GM12878 (cell line): ENCODE measurements around the gene HOXD10. TPM values are rescaled to one million over a fixed set of nuclear protein-coding genes. Genes with fewer than 3 reads are reported as not detected.

Experiments used
- ATAC-seq: fragments of 200-7000 bp; cut with Tn5 transposase; 3 replicates; pipeline ENCODE4 v1.9.1; 2020; ENCODE audit warnings: mild to moderate bottlenecking, moderate library complexity
- BruUV-seq: library from RNA; stranded (reverse); fragments of 400-500 nt; replicated peaks from 2 replicates; lab custom pipeline; 2021; lab: Mats Ljungman, UMichigan
- CTCF ChIA-PET: fragments of 300-600 bp; sonication (Branson Sonifier 250); formaldehyde crosslinking; extraction: SDS; loops from one replicate; lab custom pipeline; 2021; ENCODE audit warnings: inconsistent platforms; lab: Yijun Ruan, JAX
- POLR2A ChIA-PET: fragments of 350-600 bp; formaldehyde crosslinking; extraction: SDS; loops from one replicate; lab custom pipeline; 2021; ENCODE audit warnings: inconsistent platforms; lab: Charles Lee
- RAD21 ChIA-PET: fragments of 300-600 bp; sonication (Branson Sonifier 250); formaldehyde crosslinking; loops from one replicate; lab custom pipeline; 2023; ENCODE audit warnings: antibody characterized with exemption; ENCODE audit not compliant: unreplicated experiment; lab: Charles Lee
- SMC1A ChIA-PET: fragments of 300-600 bp; sonication (Branson Sonifier 250); formaldehyde crosslinking; loops from one replicate; lab custom pipeline; 2023; ENCODE audit not compliant: unreplicated experiment, uncharacterized antibody; lab: Charles Lee
- DNase-seq: peaks from one replicate; pipeline ENCODE4 v3.0.0-alpha.2; 2011; ENCODE audit warnings: low read depth, low spot score
- FAIRE-seq: peaks from 3 replicates; lab custom pipeline; 2011; peaks lifted over from hg19 to GRCh38; lab: Jason Lieb, UNC
- H2AFZ ChIP-seq: 2 replicates; pipeline ENCODE4 v1.6.0; 2011; ENCODE audit warnings: low read depth, low read length, control low read depth; ENCODE audit not compliant: control insufficient read depth
- H3K27ac ChIP-seq: 2 replicates; pipeline ENCODE4 v1.5.1; 2011; ENCODE audit warnings: control low read depth; ENCODE audit not compliant: control insufficient read depth, insufficient read depth
- H3K27me3 ChIP-seq, 2 experiments: replicated peaks in 1 of 2; 2 replicates each; pipeline versions ENCODE4 v1.6.0 to v1.6.1; 2011; ENCODE audit warnings: low read length in 1 of 2; ENCODE audit not compliant: control insufficient read depth in 2 of 2, insufficient read depth in 2 of 2
- H3K36me3 ChIP-seq, 2 experiments: 2 replicates each; pipeline ENCODE4 v1.5.1; 2011; ENCODE audit warnings: low read length in 1 of 2; ENCODE audit not compliant: control insufficient read depth in 2 of 2, insufficient read depth in 2 of 2
- H3K4me1 ChIP-seq: 2 replicates; pipeline ENCODE4 v1.6.1; 2011; ENCODE audit warnings: mild to moderate bottlenecking, low read length, moderate library complexity, mixed read lengths; ENCODE audit not compliant: control insufficient read depth, insufficient read depth
- H3K4me2 ChIP-seq: 2 replicates; pipeline ENCODE4 v1.6.0; 2011; ENCODE audit warnings: control low read depth; ENCODE audit not compliant: control insufficient read depth, insufficient read depth
- H3K4me3 ChIP-seq: fragments of 200-600 bp; sonication (generic); 2 replicates; pipeline ENCODE4 v1.5.1; 2016
- H3K79me2 ChIP-seq: 2 replicates; pipeline ENCODE4 v1.6.0; 2011; ENCODE audit warnings: low read length; ENCODE audit not compliant: control insufficient read depth, insufficient read depth
- H3K9ac ChIP-seq: 2 replicates; pipeline ENCODE4 v1.8.0; 2011; ENCODE audit warnings: low read length, control low read depth, mixed read lengths; ENCODE audit not compliant: control insufficient read depth, insufficient read depth
- H3K9me3 ChIP-seq: replicated peaks from 3 replicates; pipeline ENCODE4 v1.5.1; 2011; ENCODE audit warnings: mild to moderate bottlenecking, low read length; ENCODE audit not compliant: control insufficient read depth, insufficient read depth
- H4K20me1 ChIP-seq: 2 replicates; pipeline ENCODE4 v1.6.0; 2011; ENCODE audit not compliant: control insufficient read depth, insufficient read depth
- CUX1 ChIP-seq: IDR thresholded peaks from 2 replicates; pipeline ENCODE4 v1.6.1; 2012; ENCODE audit warnings: improper control_type of control experiment, low read depth, low read length; ENCODE audit not compliant: insufficient replicate concordance
- HDGF ChIP-seq: fragments of 450-650 bp; IDR thresholded peaks from 2 replicates; pipeline ENCODE4 v1.6.1; 2016; ENCODE audit warnings: antibody characterized with exemption
- MEF2A ChIP-seq: IDR thresholded peaks from 2 replicates; pipeline ENCODE4 v1.6.1; 2011; ENCODE audit warnings: low read depth, mild to moderate bottlenecking, low read length, moderate library complexity; ENCODE audit not compliant: insufficient read depth
- NBN ChIP-seq: fragments of 450-650 bp; IDR thresholded peaks from 2 replicates; pipeline ENCODE4 v1.6.1; 2016
- ZNF207 ChIP-seq: fragments of 450-650 bp; IDR thresholded peaks from 2 replicates; pipeline ENCODE4 v1.6.1; 2014; ENCODE audit warnings: antibody characterized with exemption, mild to moderate bottlenecking, borderline replicate concordance
- WGBS: methylation state at CpG from one replicate; pipeline ENCODE4 v1.1.6; 2016; ENCODE audit warnings: low lambda C conversion rate; ENCODE audit not compliant: insufficient replicate concordance, insufficient coverage; ENCODE audit errors: missing lambda C conversion rate; 5-methylcytosine and 5-hydroxymethylcytosine counted together
- in situ Hi-C: fragments of 300-500 bp; cut with MboI; formaldehyde crosslinking; loops from 9 replicates; pipeline ENCODE4 v1.14.3; 2018; ENCODE audit warnings: mixed read lengths
- intact Hi-C: fragments of 100-400 bp; cut with micrococcal nuclease; formaldehyde crosslinking; loops from one replicate; pipeline ENCODE4 v1.14.2; 2022; ENCODE audit not compliant: unreplicated experiment
- polyA plus RNA-seq, 11 experiments: library from polyadenylated mRNA; depleted of rRNA in 4 of 11; unstranded in 6 of 11; stranded (reverse) in 5 of 11; fragments of >200 nt; fragmentation: Nextera tagmentation in 4 of 11; fragmentation: Illumina TruSeq in 1 of 11; extraction: Ambion mirVana in 4 of 11; extraction: Trizol in 1 of 11; gene quantifications; 1 replicate in 1 of 11; 2 replicates in 10 of 11; pipeline versions ENCODE4 v1.2.1 to v1.2.3, GENCODE V29; 2011 to 2016; ENCODE audit warnings: inconsistent platforms in 2 of 11, missing spikeins in 2 of 11, low read depth in 1 of 11
- total RNA-seq, 4 experiments: library from RNA; depleted of rRNA in 3 of 4; stranded (reverse); fragments of >200 nt in 3 of 4; fragmentation: Illumina TruSeq in 1 of 4; extraction: Trizol in 1 of 4; gene quantifications; 2 replicates each; pipeline versions ENCODE4 v1.2.1 to v1.2.3, GENCODE V29; 2013 to 2021

HOXD10 gene
- total and polyA plus RNA-seq, 10 of the 15 experiments (the other 5 are each of a cell fraction or from before 2014, with no cell fraction given): not detected

GRCh38 chr2:176101216-176101830 lies 15.3 kb upstream of the HOXD10 start (continued):
- TF ChIP-seq HDGF: no peak
- no peak for TF ChIP-seq CUX1
- TF ChIP-seq MEF2A: no peak
- TF ChIP-seq ZNF207: no peak

DNA sequence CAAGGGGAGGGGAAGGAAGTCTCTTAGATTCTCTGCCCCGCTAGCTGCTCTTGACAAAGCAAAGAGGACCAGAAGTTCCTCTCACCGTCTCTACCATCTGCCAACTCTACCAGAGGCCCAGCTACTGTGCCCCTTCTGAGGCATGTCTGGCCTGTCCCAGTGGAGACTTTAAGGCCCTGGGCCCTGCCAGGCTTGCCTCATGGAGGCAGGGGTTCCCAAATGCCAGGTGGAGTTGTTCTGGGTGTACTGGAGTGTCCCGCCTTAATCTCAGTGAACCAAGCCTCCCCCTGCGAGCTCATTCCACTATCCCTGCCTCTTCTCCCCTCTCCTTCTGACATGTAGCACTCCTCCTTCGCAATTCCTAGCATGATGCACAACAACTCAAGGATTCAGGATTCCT lies 14.7 kb upstream of the HOXD10 start:
- Histone ChIP-seq H3K9ac (no peak overlapping the region), H3K9me3 (no peaks in the 10 kb centered on the region; the same call in 2 of the 3 replicates), H3K27ac (no peak overlapping the region), H2AFZ (no peak overlapping the region), H3K4me2 (no peak overlapping the region), H3K4me3 (no peak overlapping the region), H3K4me1 (peaks cover 3% of the 10 kb centered on the region; the same call in 1 of the 2 replicates), H4K20me1 (no peaks in the 10 kb centered on the region), H3K27me3 (peaks cover 20 to 46% of the 10 kb centered on the region in 2 experiments), H3K36me3 (no peaks in the 10 kb centered on the region), H3K79me2 (no peaks in the 10 kb centered on the region)
- ATAC-seq (no peak), FAIRE-seq (no peak), DNase-seq (no peak)
- ChIA-PET CTCF (interaction anchor here (0.5 to 2.6 kb wide), 5 partner anchors 9 to 1834 kb away, joined by 3 to 11 read pairs (median 3); no protein-coding TSS in a partner anchor), SMC1A (no interaction called here), RAD21 (no interaction called here), POLR2A (no interaction called here)
- WGBS: 29% methylated on average over 4 of the region's 5 CpGs
- in situ Hi-C loops (no loop called here), intact Hi-C loops (no loop called here)
- TF ChIP-seq NBN: no peak
- BruUV-seq: no TSS peak
